Measurements from ENCODE around the gene FFAR3.

DNA sequence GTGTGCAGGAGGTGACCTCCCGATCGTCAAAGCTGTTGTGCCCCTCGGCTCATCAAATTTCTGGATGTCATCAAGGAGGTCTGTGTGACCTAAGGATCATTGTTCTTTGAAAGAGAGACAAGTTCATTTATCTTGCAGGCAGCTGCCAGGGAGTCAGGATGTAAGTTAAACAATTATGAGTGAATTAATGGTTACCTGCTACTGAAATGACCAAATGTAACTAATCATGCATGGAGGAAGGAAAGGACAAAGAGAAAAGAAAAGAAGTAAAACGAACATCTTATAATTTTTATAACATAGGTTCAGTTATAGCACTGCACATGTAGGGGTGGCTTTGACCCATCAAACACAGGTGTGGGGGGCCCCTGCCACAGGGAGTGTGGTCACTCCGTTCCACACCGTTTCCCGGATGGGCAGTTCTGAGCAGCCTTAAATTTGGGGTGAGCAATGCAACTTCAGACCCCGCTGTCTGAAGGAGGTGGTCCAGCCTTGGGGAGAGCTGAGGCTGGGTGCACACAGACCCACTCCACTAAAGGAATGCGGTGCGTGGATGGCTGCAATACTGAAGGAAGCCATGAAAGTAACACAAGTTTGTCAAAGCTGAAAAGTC, 24.0 kb upstream of the FFAR3 start:
- TF ChIP-seq CTCF (IDR thresholded peaks at IDR 0.05) (no peak), POLR2A (IDR thresholded peaks at IDR 0.05) (no peak)
